ENCODE results near the gene SRP9. TPM values are rescaled to one million over a fixed set of nuclear protein-coding genes. Genes with fewer than 3 reads are reported as not detected.

The SRP9 gene
- total RNA-seq, 1 donor from 2014 or later: 143 TPM

DNA sequence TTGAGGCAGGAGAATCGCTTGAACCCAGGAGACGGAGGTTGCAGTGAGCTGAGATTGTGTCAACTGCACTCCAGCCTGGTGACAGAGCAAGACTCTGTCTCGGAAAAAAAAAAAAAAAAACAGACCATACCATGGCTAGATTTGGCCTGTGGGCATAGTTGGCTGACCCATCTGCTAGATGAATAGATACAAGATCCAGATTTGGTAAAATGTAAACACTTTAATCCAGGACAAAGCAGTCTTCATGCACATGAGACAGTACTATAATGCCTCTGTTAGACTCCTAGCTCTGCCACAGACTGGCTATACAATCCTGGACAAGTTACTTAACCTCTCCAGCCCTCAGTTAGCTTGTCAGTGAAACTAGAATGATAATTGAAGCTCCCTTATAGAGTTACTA lies 27.9 kb upstream of the SRP9 start:
- CTCF ChIA-PET: no interaction called here
- no peak overlapping the region for H3K27ac Mint-ChIP-seq
- no peak for ATAC-seq (ENCODE audit: low read depth)

DNA sequence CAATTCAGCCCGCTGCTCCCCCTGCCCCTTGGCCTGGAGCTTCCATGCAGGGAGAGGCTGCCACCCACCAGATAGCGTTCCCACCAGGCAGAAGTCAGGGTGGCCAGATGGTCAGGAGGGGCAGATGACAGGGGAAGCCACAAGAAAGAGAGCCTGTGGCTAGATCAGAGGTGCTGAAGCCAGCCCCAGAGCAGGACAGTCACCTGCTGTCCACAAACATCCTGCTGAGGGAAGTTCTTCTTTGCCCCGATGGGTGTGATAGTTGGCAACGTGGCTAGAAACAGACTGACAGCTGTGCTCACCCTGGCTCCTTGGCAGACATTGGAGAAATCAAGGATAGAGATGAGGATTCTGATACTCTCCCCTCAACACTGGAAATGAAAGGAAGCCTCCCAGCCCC lies 27.2 kb upstream of the SRP9 start:
- no peaks in the 10 kb centered on the region for H3K36me3 Mint-ChIP-seq (ENCODE audit: low read depth)
- ChIA-PET POLR2A (no interaction called here), CTCF (no interaction called here)
- no peaks in the 10 kb centered on the region for H3K9me3 Mint-ChIP-seq
- no peaks in the 10 kb centered on the region for H3K4me1 Mint-ChIP-seq
- H3K4me3 Mint-ChIP-seq: no peak overlapping the region
- TF ChIP-seq, protein P1, sequence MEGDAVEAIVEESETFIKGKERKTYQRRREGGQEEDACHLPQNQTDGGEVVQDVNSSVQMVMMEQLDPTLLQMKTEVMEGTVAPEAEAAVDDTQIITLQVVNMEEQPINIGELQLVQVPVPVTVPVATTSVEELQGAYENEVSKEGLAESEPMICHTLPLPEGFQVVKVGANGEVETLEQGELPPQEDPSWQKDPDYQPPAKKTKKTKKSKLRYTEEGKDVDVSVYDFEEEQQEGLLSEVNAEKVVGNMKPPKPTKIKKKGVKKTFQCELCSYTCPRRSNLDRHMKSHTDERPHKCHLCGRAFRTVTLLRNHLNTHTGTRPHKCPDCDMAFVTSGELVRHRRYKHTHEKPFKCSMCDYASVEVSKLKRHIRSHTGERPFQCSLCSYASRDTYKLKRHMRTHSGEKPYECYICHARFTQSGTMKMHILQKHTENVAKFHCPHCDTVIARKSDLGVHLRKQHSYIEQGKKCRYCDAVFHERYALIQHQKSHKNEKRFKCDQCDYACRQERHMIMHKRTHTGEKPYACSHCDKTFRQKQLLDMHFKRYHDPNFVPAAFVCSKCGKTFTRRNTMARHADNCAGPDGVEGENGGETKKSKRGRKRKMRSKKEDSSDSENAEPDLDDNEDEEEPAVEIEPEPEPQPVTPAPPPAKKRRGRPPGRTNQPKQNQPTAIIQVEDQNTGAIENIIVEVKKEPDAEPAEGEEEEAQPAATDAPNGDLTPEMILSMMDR (IDR thresholded peaks at IDR 0.05): no peak
- intact Hi-C loops (cut with micrococcal nuclease): no loop called here
- no peak for ATAC-seq (ENCODE audit: low read depth)
- no peaks in the 10 kb centered on the region for H3K27me3 Mint-ChIP-seq
- H3K27ac Mint-ChIP-seq: no peak overlapping the region
- no peak for DNase-seq

More for the DNA sequence above, 27.9 kb upstream of the SRP9 start:
- Mint-ChIP-seq H3K4me1 (no peaks in the 10 kb centered on the region), H3K27me3 (no peaks in the 10 kb centered on the region), H3K4me3 (no peak overlapping the region), H3K9me3 (no peaks in the 10 kb centered on the region), H3K36me3 (ENCODE audit: low read depth) (no peaks in the 10 kb centered on the region)
- no peak for DNase-seq
- TF ChIP-seq, protein P1 (IDR thresholded peaks at IDR 0.05): no peak
- intact Hi-C loops (cut with micrococcal nuclease): no loop called here
- POLR2A ChIA-PET: interaction anchor here (0.6 kb wide), 1 partner anchor 86 kb away, joined by 5 read pairs; no protein-coding TSS in a partner anchor

DNA sequence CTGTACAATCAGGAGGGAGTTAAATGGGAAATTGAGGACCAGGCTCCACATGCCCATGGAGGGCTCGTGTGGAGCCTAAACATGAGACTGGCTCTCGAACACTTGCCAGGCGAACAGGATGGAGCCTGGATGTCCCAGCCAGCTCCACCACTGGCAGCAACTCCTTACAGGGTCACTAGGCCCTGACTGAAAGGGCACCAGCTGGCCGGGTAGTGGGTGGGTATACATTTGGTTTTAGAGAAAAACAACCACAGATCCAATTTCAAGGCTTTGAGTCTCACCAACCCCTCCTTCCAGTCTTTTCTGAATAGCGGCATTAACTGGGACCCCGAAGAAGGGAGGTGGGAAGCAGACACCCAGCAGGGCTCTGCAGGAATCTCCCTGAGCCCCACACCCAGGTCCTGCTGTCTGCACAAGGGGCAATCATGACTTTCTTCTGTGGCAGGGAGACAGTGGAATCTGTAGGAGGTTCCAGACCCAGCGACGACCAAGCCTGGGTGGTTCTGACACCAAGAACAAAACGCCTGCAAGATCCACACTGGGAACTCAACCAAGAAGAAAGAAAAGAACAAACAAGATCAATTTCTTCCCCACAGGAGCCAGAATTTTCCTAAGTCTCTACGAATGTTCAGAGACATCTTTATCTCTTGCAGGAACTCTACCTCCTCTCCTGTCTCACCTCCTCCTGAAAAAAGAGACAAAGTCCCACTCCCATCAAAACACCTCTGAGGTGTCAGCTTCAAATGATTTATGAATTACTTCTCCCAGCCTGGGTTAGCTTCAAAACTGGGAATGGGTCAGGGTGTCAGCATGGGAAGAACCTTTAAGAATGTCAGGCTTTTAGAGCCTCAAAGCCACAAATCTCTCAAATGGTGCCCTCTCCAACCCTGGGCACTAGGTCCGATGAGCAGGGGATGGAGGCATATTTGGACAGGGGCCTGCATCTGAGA lies 26.5 kb upstream of the SRP9 start:
- ATAC-seq (ENCODE audit: low read depth) (no peak), DNase-seq (no peak)
- POLR2A ChIA-PET: interaction anchor here (0.6 kb wide), 1 partner anchor 1682 kb away, joined by 3 read pairs; no protein-coding TSS in a partner anchor
- CTCF ChIA-PET: no interaction called here
- no peaks in the 10 kb centered on the region for H3K9me3 Mint-ChIP-seq
- intact Hi-C loops (cut with micrococcal nuclease): no loop called here
- H3K4me3 Mint-ChIP-seq: no peak overlapping the region
- TF ChIP-seq, protein P1 (IDR thresholded peaks at IDR 0.05): no peak
- H3K27ac Mint-ChIP-seq: no peak overlapping the region
- no peaks in the 10 kb centered on the region for H3K27me3 Mint-ChIP-seq
- no peaks in the 10 kb centered on the region for H3K4me1 Mint-ChIP-seq
- H3K36me3 Mint-ChIP-seq (ENCODE audit: low read depth): no peaks in the 10 kb centered on the region

DNA sequence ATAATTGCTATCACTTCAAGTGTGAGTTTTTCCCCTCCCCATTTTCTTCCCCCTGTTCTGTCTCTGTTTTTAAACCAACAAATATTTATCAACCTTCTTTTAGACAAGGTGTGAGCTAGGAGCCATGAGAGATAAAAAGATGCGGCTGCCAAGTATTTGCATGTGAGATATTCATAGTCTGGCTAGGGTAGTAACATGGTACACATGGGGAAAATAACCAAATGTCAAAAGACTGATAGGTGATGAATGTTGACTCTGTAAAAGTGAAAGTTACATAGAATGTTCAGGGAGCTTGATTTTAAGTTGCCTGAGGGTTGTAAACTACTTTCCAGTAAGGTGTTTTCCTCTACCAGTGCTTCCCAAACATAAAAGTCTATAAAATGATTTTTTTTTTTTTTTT lies 25.4 kb upstream of the SRP9 start:
- ChIA-PET POLR2A (no interaction called here), CTCF (no interaction called here)
- Mint-ChIP-seq H3K36me3 (ENCODE audit: low read depth) (no peaks in the 10 kb centered on the region), H3K9me3 (no peaks in the 10 kb centered on the region), H3K4me1 (no peaks in the 10 kb centered on the region), H3K4me3 (no peak overlapping the region), H3K27me3 (no peaks in the 10 kb centered on the region), H3K27ac (no peak overlapping the region)
- intact Hi-C loops (cut with micrococcal nuclease): no loop called here
- ATAC-seq (ENCODE audit: low read depth) (no peak), DNase-seq (no peak)
- TF ChIP-seq, protein P1 (IDR thresholded peaks at IDR 0.05): no peak

DNA sequence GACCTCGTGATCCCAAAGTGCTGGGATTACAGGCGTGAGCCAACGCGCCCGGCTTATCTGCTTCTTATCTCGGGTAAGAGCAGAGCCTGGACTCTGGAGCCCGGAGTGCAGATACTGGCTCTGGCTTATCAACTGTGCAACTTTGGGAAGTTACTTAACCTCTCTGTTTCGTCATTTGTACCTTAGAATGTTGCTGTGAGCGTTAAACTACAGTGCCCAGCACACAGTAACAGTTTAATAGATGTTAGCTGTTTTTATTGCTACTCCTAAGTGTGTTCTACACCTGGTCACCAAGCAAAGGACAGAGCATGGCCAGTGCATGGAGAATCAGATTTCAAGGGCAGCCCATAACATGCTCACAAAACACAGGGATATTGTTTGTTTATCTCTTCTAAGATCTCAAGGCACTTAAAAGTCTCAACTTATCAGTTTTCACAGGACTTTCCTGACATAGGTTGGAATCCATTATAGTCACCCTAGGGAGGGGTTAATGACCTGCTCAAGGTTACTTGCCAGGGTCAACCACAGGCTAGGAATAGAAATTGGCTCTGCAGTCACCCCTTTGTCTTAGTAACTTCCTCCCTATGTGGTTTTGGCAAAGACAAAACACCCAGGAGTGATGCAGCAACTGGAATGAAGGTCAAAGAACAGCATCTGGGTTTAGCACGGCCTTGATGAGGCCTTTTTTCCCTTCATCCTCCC lies 22.5 kb upstream of the SRP9 start:
- TF ChIP-seq, protein P1 (IDR thresholded peaks at IDR 0.05): no peak
- intact Hi-C loops (cut with micrococcal nuclease): no loop called here
- CTCF ChIA-PET: no interaction called here

More for the DNA sequence above, 22.5 kb upstream of the SRP9 start:
- H3K4me3 Mint-ChIP-seq: no peak overlapping the region
- DNase-seq (no peak), ATAC-seq (ENCODE audit: low read depth) (no peak)
- H3K9me3 Mint-ChIP-seq: no peaks in the 10 kb centered on the region
- H3K36me3 Mint-ChIP-seq (ENCODE audit: low read depth): no peaks in the 10 kb centered on the region
- no peak overlapping the region for H3K27ac Mint-ChIP-seq
- POLR2A ChIA-PET: no interaction called here
- no peaks in the 10 kb centered on the region for H3K27me3 Mint-ChIP-seq
- H3K4me1 Mint-ChIP-seq: no peaks in the 10 kb centered on the region

Data from activated B cell treated with CpG ODN at 0.5 μM for 24 hours (primary cell).